MCF 10A (cell line): ENCODE results near the gene CFAP43. TPM values are rescaled to one million over a fixed set of nuclear protein-coding genes. Genes with fewer than 3 reads are reported as not detected.
A peak's percentile ranks its signal among the peaks of the same experiment; 100 is the strongest.

ENCODE experiments used
- Bru-seq: library from RNA; stranded (reverse); fragments of 400-500 nt; gene quantifications from one replicate; lab custom pipeline; 2021; lab: Mats Ljungman, UMichigan
- BruChase-seq, 2 experiments: library from RNA; stranded (reverse); fragments of 400-500 nt; gene quantifications; one replicate each; lab custom pipeline; 2021; lab: Mats Ljungman, UMichigan
- BruUV-seq: library from RNA; stranded (reverse); fragments of 400-500 nt; replicated peaks from 2 replicates; lab custom pipeline; 2021; lab: Mats Ljungman, UMichigan
- CTCF ChIA-PET: fragments of 300-600 bp; sonication (Branson Sonifier 250); formaldehyde crosslinking; extraction: SDS; loops from one replicate; lab custom pipeline; 2021; ENCODE audit warnings: antibody characterized with exemption, inconsistent platforms; lab: Yijun Ruan, JAX
- POLR2A ChIA-PET: fragments of 300-600, 350-650 bp; sonication (Branson Sonifier 250); formaldehyde crosslinking; extraction: SDS; loops from one replicate; lab custom pipeline; 2020; ENCODE audit warnings: antibody characterized with exemption, inconsistent platforms; lab: Yijun Ruan, JAX
- DNase-seq: peaks from one replicate; pipeline ENCODE4 v3.0.0-alpha.2; 2018; ENCODE audit not compliant: unreplicated experiment
- H3K27ac Mint-ChIP-seq: one replicate; pipeline ENCODE4 v1.8.0; 2022; ENCODE audit warnings: mild to moderate bottlenecking, low read depth, mixed read lengths; ENCODE audit not compliant: unreplicated experiment
- H3K27me3 Mint-ChIP-seq: one replicate; pipeline ENCODE4 v1.8.0; 2022; ENCODE audit warnings: mixed read lengths; ENCODE audit not compliant: insufficient read depth, unreplicated experiment
- H3K36me3 Mint-ChIP-seq: one replicate; pipeline ENCODE4 v1.8.0; 2022; ENCODE audit warnings: mild to moderate bottlenecking, moderate library complexity, mixed read lengths; ENCODE audit not compliant: insufficient read depth, unreplicated experiment
- H3K4me1 Mint-ChIP-seq: one replicate; pipeline ENCODE4 v1.8.0; 2022; ENCODE audit warnings: mixed read lengths; ENCODE audit not compliant: insufficient read depth, unreplicated experiment
- H3K4me3 Mint-ChIP-seq: one replicate; pipeline ENCODE4 v1.8.0; 2022; ENCODE audit warnings: mild to moderate bottlenecking, moderate library complexity, mixed read lengths; ENCODE audit not compliant: unreplicated experiment
- H3K9me3 Mint-ChIP-seq: one replicate; pipeline ENCODE4 v1.8.0; 2022; ENCODE audit warnings: mixed read lengths; ENCODE audit not compliant: unreplicated experiment
- CTCF ChIP-seq: fragments of 200-600 bp; IDR thresholded peaks from one replicate; pipeline ENCODE4 v1.8.0; 2022; ENCODE audit warnings: antibody characterized with exemption, mild to moderate bottlenecking; ENCODE audit not compliant: unreplicated experiment
- intact Hi-C: fragments of 100-400 bp; cut with micrococcal nuclease; formaldehyde crosslinking; loops from 2 replicates; pipeline ENCODE4 v1.14.1; 2022
- long read RNA-seq: library from polyadenylated mRNA; stranded (forward); transcript quantifications from one replicate; pipeline ENCODE4 v2.0.0, GENCODE V29; 2022
- total RNA-seq: library from RNA; stranded (reverse); gene quantifications from 2 replicates; pipeline ENCODE4 v1.2.3, GENCODE V29; 2022

The CFAP43 gene, protein sequence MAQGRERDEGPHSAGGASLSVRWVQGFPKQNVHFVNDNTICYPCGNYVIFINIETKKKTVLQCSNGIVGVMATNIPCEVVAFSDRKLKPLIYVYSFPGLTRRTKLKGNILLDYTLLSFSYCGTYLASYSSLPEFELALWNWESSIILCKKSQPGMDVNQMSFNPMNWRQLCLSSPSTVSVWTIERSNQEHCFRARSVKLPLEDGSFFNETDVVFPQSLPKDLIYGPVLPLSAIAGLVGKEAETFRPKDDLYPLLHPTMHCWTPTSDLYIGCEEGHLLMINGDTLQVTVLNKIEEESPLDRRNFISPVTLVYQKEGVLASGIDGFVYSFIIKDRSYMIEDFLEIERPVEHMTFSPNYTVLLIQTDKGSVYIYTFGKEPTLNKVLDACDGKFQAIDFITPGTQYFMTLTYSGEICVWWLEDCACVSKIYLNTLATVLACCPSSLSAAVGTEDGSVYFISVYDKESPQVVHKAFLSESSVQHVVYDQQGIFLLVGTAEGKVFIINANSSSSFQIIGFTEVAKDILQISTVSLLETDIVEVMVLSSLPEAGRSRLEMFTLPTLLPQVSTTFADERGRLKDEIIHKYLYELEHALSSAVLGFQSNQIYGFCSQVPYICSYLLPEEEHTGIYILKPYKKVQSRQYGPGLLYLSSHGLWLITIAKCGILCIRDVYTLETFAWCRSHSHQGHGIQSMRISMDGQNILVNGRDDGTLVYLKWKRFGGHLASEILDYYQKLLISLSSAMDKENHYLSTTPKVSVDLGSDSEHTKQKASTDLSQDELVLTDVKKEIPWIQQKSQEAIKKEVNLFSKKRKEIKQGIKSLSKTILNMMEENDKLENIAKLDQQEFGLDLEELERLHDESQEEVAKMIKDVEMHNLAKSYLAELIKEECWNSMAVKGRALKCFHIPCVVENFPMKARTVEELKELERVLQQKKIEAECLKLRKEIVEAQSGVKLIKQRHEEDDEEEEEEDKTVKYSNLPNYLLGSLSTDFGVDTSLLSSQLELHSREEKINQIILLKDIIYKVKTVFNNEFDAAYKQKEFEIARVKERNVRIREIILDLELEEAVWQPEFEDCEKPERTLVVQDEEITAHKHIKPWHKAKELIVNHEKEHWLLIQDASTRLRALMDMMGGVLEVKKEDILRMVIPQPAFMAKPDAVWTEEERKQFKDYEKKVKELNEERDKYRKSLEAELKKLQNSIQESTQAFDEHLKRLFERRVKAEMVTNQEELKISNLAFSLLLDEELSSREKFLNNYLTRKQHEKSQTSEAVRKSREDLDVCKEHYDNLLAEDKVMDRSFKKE (N-terminal part only)
- 0.25 and 0.42 TPM in 2 replicates for total RNA-seq
- Bru-seq, nascent RNA, result percentile 34 among the genes with signal in this experiment
- BruChase-seq, experiment 1, labeled RNA remaining after a 6-hour chase, result percentile 39 among the genes with signal in this experiment
- BruChase-seq, experiment 2, labeled RNA remaining after a 2-hour chase, result percentile 33 among the genes with signal in this experiment
- long read RNA-seq, partial matches to known transcripts, result 1 of 1 reads
- long read RNA-seq, other reads (novel, unspliced or antisense), result 0 of 1 reads

- DNase-seq, result peak; percentile 97
- no TSS peak for BruUV-seq
- H3K4me3 Mint-ChIP-seq, result peak within 1 kb of the TSS; percentile 81
- H3K27me3 Mint-ChIP-seq, result peaks cover 27% of the 10 kb centered on the region
- no peaks in the 10 kb centered on the region for H3K36me3 Mint-ChIP-seq
- intact Hi-C loops, result no loop called here
- POLR2A ChIA-PET, result interaction anchor here (0.7 to 3.1 kb wide), 12 partner anchors 9 to 150 kb away, joined by 3 to 51 read pairs (median 4); partner anchors contain the start of genes GSTO1, GSTO2 and SFR1
- peaks cover 11% of the 10 kb centered on the region for H3K4me1 Mint-ChIP-seq
- no peaks in the 10 kb centered on the region for H3K9me3 Mint-ChIP-seq
- no peak for TF ChIP-seq CTCF
- H3K27ac Mint-ChIP-seq, result peak within 1 kb of the TSS; percentile 93
- CTCF ChIA-PET, result interaction anchor here (0.7 to 2.7 kb wide), 3 partner anchors 42 to 135 kb away, joined by 4 to 10 read pairs (median 4); no protein-coding TSS in a partner anchor
Measured at GRCh38 chr10:104231784-104232612, at the start of gene CFAP43. Gene CFAP43 (minus strand): TSS chr10:104232364. CDS start chr10:104232246, 118 bp downstream.

DNA sequence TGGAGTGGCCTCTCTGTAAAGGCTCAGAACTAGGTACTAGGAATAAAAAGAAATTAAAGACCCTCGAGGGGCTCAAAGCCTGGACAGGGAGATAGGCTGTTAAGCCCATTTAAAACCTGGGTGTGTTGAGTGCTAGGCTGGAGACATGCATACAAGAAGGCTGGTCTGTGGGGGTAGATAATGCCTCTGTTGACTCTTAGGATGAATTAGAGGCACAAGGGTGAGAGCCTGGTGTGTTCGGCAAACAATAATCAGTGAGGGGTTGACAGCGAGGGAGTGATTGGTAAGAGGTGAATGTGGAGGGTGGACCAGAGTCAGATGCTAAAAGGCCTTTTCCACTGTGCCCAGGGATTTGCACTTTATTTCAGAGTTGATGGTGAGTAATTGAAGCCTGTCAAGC lies 49.5 kb upstream of the CFAP43 start:
- Mint-ChIP-seq H3K27ac (no peak overlapping the region), H3K4me1 (no peaks in the 10 kb centered on the region), H3K9me3 (no peaks in the 10 kb centered on the region), H3K27me3 (no peaks in the 10 kb centered on the region), H3K4me3 (no peak overlapping the region), H3K36me3 (peaks cover 51% of the 10 kb centered on the region)
- BruUV-seq, result no TSS peak
- ChIA-PET POLR2A (no interaction called here), CTCF (interaction anchor here (0.6 to 9.1 kb wide), 5 partner anchors 10 to 197 kb away, joined by 4 to 316 read pairs (median 43); no protein-coding TSS in a partner anchor)
- intact Hi-C loops, result no loop called here
- TF ChIP-seq CTCF, result no peak
- no peak for DNase-seq

DNA sequence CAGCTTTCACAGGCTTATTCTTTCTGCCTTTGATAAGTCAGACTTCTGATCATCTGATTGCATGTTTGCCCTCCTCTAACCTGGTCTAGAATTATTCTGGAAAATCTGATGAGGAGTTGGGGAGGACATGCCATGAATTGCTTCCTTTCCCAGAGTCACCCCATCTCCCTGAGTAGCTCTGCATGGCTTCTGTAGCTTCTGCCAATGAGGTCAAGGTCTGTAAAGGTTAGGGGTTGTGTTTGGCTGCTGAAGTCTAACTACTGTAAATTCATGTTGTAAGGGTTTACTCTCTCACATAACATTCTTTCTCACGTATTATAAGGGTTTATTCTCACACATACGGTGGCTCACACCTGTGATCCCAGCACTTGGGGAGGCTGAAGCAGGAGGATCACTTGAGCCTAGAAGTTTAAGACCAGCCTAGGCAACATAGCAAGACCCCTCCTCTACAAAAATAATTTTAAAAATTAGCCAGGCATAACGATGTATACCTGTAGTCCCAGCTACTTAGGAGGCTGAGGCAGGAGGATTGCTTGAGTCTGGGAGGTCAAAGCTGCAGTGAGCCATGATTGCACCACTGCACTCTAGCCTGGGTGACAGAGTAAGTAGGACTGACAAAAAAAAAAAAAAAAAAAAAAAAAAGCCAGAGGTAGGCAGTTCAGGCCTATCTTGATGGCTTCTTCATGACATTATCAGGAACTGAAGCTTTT lies 47.5 kb upstream of the CFAP43 start:
- Mint-ChIP-seq H3K36me3 (peaks cover 48% of the 10 kb centered on the region), H3K27ac (no peak overlapping the region), H3K4me1 (peaks cover 7% of the 10 kb centered on the region), H3K9me3 (no peaks in the 10 kb centered on the region), H3K4me3 (no peak overlapping the region), H3K27me3 (no peaks in the 10 kb centered on the region)
- ChIA-PET POLR2A (interaction anchor here (1.0 kb wide), 1 partner anchor 24 kb away, joined by 4 read pairs; no protein-coding TSS in a partner anchor), CTCF (interaction anchor here (0.7 to 9.1 kb wide), 4 partner anchors 15 to 71 kb away, joined by 3 to 316 read pairs (median 84); no protein-coding TSS in a partner anchor)
- no TSS peak for BruUV-seq
- DNase-seq, result no peak
- intact Hi-C loops, result no loop called here
- TF ChIP-seq CTCF, result no peak
